ENCODE results near the gene WWOX. TPM values are rescaled to one million over a fixed set of nuclear protein-coding genes. Genes with fewer than 3 reads are reported as not detected.

Gene WWOX
- total and polyA plus RNA-seq, 2 donors (not counting 1 experiment from before 2014, with no cell fraction given), result 10.5 to 42.3 TPM

DNA sequence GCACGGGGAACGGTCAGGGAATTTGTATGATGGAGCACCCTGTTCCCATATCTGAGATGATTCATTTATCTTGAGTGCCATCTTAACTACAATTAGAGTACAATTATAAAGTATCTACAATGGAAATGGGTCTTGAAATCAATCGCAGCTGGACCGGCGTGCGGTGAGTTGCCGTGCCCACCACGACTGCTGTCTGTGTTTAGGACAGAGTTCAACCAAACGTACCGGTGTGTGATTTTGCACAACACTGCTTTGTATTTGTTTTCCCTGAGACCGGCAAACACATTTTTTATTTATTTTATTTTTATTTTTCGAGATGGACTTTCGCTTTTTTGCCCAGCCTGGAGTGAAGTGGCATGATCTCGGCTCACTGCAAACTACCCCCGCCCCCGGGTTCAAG is 457.0 kb downstream of the WWOX start:
- Histone ChIP-seq H3K27ac (ENCODE audit: low read length in 2 of 2) (no peak overlapping the region), H3K9ac (ENCODE audit: low read length) (no peak overlapping the region), H3K4me1 (ENCODE audit: control insufficient read depth in 2 of 2, insufficient read depth in 2 of 2, low read length in 2 of 2) (no peaks in the 10 kb centered on the region), H4K20me1 (ENCODE audit: control insufficient read depth, insufficient read depth, low read length, poor library complexity, severe bottlenecking) (no peaks in the 10 kb centered on the region), H2AFZ (ENCODE audit: insufficient read depth, low read depth, low read length, poor library complexity, severe bottlenecking) (no peak overlapping the region), H3K27me3 (replicated peaks in 1 of 4; ENCODE audit: control extremely low read depth in 1 of 4, control insufficient read depth in 3 of 4, insufficient read depth in 4 of 4, low read length in 3 of 4) (no peaks in the 10 kb centered on the region), H3K4me2 (replicated peaks; ENCODE audit: low read depth, low read length, poor library complexity, severe bottlenecking) (no peak overlapping the region), H3K9me3 (ENCODE audit: control extremely low read depth in 1 of 3, control insufficient read depth in 2 of 3, insufficient read depth in 1 of 3, low read length in 2 of 3) (no peaks in the 10 kb centered on the region), H3K4me3 (ENCODE audit: control extremely low read depth in 1 of 5, extremely low read depth in 1 of 5, insufficient read depth in 1 of 5, low read depth in 2 of 5, low read length in 4 of 5) (no peak overlapping the region), H3K79me2 (ENCODE audit: control insufficient read depth, insufficient read depth, low read length) (no peaks in the 10 kb centered on the region), H3K36me3 (replicated peaks in 1 of 2; ENCODE audit: control extremely low read depth in 1 of 2, control insufficient read depth in 1 of 2, extremely low read depth in 1 of 2, insufficient read depth in 2 of 2, low read length in 1 of 2) (no peaks in the 10 kb centered on the region)
- Mint-ChIP-seq H3K9me3 (ENCODE audit: insufficient read depth) (no peaks in the 10 kb centered on the region), H3K27ac (no peak overlapping the region), H3K4me3 (no peak overlapping the region), H3K27me3 (no peaks in the 10 kb centered on the region), H3K4me1 (no peaks in the 10 kb centered on the region)
- DNase-seq (no peak), ATAC-seq (ENCODE audit: low read depth) (no peak)
- 91% methylated on average over 5 of the region's 16 CpGs for WGBS (ENCODE audit: insufficient coverage)
- POLR2A ChIA-PET, result no interaction called here
- intact Hi-C loops (cut with micrococcal nuclease), result no loop called here
- TF ChIP-seq, protein P1, sequence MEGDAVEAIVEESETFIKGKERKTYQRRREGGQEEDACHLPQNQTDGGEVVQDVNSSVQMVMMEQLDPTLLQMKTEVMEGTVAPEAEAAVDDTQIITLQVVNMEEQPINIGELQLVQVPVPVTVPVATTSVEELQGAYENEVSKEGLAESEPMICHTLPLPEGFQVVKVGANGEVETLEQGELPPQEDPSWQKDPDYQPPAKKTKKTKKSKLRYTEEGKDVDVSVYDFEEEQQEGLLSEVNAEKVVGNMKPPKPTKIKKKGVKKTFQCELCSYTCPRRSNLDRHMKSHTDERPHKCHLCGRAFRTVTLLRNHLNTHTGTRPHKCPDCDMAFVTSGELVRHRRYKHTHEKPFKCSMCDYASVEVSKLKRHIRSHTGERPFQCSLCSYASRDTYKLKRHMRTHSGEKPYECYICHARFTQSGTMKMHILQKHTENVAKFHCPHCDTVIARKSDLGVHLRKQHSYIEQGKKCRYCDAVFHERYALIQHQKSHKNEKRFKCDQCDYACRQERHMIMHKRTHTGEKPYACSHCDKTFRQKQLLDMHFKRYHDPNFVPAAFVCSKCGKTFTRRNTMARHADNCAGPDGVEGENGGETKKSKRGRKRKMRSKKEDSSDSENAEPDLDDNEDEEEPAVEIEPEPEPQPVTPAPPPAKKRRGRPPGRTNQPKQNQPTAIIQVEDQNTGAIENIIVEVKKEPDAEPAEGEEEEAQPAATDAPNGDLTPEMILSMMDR (IDR thresholded peaks at IDR 0.05), result no peak
- no peak for TF ChIP-seq EZH2 (IDR thresholded peaks at IDR 0.05; ENCODE audit: borderline replicate concordance, insufficient read depth, low read depth, low read length, poor library complexity, severe bottlenecking)
- CTCF ChIA-PET, result no interaction called here

DNA sequence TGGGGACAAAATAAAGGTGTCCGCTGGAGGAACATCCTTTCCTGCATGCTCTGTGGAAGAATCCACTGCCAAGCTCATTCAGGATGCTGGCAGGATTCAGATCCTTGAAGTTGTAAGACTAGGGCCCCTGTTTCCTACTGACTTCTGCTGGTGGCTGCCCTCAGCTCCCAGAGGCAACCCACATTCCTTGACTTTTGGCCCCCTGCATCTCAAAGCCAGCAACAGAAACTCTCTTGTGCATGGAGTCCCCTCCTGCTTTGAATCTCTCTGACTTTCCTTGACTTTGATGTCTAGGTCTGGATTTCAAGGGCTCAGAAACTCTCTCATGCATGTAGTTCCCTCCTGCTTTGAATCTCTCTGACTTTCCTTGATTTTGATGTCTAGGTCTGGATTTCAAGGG is 461.5 kb downstream of the WWOX start:
- intact Hi-C loops (cut with micrococcal nuclease), result no loop called here
- Mint-ChIP-seq H3K4me1 (no peaks in the 10 kb centered on the region), H3K27ac (no peak overlapping the region), H3K4me3 (no peak overlapping the region), H3K27me3 (no peaks in the 10 kb centered on the region), H3K9me3 (ENCODE audit: insufficient read depth) (no peaks in the 10 kb centered on the region)
- Histone ChIP-seq H3K27me3 (replicated peaks in 1 of 4; ENCODE audit: control extremely low read depth in 1 of 4, control insufficient read depth in 3 of 4, insufficient read depth in 4 of 4, low read length in 3 of 4) (no peaks in the 10 kb centered on the region), H3K9me3 (ENCODE audit: control extremely low read depth in 1 of 3, control insufficient read depth in 2 of 3, insufficient read depth in 1 of 3, low read length in 2 of 3) (no peaks in the 10 kb centered on the region), H3K4me3 (ENCODE audit: control extremely low read depth in 1 of 5, extremely low read depth in 1 of 5, insufficient read depth in 1 of 5, low read depth in 2 of 5, low read length in 4 of 5) (no peak overlapping the region), H3K4me1 (ENCODE audit: control insufficient read depth in 2 of 2, insufficient read depth in 2 of 2, low read length in 2 of 2) (peaks cover 0 to under 1% of the 10 kb centered on the region in 2 donors), H3K27ac (ENCODE audit: low read length in 2 of 2) (no peak overlapping the region), H3K9ac (ENCODE audit: low read length) (no peak overlapping the region), H3K4me2 (replicated peaks; ENCODE audit: low read depth, low read length, poor library complexity, severe bottlenecking) (no peak overlapping the region), H4K20me1 (ENCODE audit: control insufficient read depth, insufficient read depth, low read length, poor library complexity, severe bottlenecking) (no peaks in the 10 kb centered on the region), H2AFZ (ENCODE audit: insufficient read depth, low read depth, low read length, poor library complexity, severe bottlenecking) (no peak overlapping the region), H3K36me3 (replicated peaks in 1 of 2; ENCODE audit: control extremely low read depth in 1 of 2, control insufficient read depth in 1 of 2, extremely low read depth in 1 of 2, insufficient read depth in 2 of 2, low read length in 1 of 2) (no peaks in the 10 kb centered on the region), H3K79me2 (ENCODE audit: control insufficient read depth, insufficient read depth, low read length) (no peaks in the 10 kb centered on the region)
- TF ChIP-seq, protein P1 (IDR thresholded peaks at IDR 0.05), result no peak
- TF ChIP-seq EZH2 (IDR thresholded peaks at IDR 0.05; ENCODE audit: borderline replicate concordance, insufficient read depth, low read depth, low read length, poor library complexity, severe bottlenecking), result no peak
- no peak for ATAC-seq (ENCODE audit: low read depth)
- CTCF ChIA-PET, result no interaction called here
- 90% methylated on average over 1 of the region's 1 CpG for WGBS (ENCODE audit: insufficient coverage)
- POLR2A ChIA-PET, result no interaction called here
- no peak for DNase-seq
